ENCODE measurements around the gene SLC6A2.

GRCh38 chr16:55697867-55698266 lies 42.1 kb downstream of the SLC6A2 start:
- TF ChIP-seq, protein P1, sequence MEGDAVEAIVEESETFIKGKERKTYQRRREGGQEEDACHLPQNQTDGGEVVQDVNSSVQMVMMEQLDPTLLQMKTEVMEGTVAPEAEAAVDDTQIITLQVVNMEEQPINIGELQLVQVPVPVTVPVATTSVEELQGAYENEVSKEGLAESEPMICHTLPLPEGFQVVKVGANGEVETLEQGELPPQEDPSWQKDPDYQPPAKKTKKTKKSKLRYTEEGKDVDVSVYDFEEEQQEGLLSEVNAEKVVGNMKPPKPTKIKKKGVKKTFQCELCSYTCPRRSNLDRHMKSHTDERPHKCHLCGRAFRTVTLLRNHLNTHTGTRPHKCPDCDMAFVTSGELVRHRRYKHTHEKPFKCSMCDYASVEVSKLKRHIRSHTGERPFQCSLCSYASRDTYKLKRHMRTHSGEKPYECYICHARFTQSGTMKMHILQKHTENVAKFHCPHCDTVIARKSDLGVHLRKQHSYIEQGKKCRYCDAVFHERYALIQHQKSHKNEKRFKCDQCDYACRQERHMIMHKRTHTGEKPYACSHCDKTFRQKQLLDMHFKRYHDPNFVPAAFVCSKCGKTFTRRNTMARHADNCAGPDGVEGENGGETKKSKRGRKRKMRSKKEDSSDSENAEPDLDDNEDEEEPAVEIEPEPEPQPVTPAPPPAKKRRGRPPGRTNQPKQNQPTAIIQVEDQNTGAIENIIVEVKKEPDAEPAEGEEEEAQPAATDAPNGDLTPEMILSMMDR (IDR thresholded peaks at IDR 0.05) = no peak
- TF ChIP-seq EZH2phosphoT487 (IDR thresholded peaks at IDR 0.05) (no peak), EZH2 (IDR thresholded peaks at IDR 0.05) (no peak)

Measured in neural progenitor cell (in vitro differentiated cells).